Astrocyte of the cerebellum (primary cell): ENCODE results near the gene UBAP1L.

Experiments used
- DNase-seq: peaks from one replicate; pipeline ENCODE4 v3.0.0-alpha.2; 2011; ENCODE audit warnings: low read depth
- H3K4me3 ChIP-seq: 2 replicates; pipeline ENCODE4 v1.5.1; 2011; ENCODE audit warnings: mild to moderate bottlenecking, low read depth, low read length, moderate library complexity
- in situ Hi-C: cut with HindIII; loops from 2 replicates; pipeline ENCODE4 v1.10.0; 2017; ENCODE audit warnings: low sequenced_read_pairs
- TF ChIP-seq, protein P1 (sequence below): IDR thresholded peaks from 2 replicates; pipeline ENCODE4 v1.5.1; 2012; ENCODE audit warnings: low read length, low read depth, moderate library complexity, mild to moderate bottlenecking; ENCODE audit errors: missing control alignments

Gene UBAP1L

DNA sequence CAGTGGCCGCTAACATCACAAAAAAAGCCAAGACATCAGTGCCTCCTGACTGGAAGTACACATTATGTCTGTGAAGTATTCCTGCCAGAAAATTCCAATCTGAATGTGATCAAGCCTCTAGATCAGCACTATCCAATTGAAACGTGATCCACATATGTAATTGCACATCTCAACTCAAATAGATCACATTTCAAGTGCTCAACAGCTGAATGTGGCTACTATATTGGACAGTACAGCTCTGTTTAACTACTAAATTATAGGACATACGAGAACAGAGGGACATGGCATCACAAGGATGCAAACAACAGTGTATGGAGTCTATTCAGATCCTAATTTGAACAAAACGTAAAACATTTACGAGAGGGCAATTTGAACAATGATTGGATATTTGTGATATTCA, 542 bp upstream of the UBAP1L start:
- no peak for DNase-seq
- in situ Hi-C loops = no loop called here
- no peak overlapping the region for H3K4me3 ChIP-seq
- TF ChIP-seq, protein P1, sequence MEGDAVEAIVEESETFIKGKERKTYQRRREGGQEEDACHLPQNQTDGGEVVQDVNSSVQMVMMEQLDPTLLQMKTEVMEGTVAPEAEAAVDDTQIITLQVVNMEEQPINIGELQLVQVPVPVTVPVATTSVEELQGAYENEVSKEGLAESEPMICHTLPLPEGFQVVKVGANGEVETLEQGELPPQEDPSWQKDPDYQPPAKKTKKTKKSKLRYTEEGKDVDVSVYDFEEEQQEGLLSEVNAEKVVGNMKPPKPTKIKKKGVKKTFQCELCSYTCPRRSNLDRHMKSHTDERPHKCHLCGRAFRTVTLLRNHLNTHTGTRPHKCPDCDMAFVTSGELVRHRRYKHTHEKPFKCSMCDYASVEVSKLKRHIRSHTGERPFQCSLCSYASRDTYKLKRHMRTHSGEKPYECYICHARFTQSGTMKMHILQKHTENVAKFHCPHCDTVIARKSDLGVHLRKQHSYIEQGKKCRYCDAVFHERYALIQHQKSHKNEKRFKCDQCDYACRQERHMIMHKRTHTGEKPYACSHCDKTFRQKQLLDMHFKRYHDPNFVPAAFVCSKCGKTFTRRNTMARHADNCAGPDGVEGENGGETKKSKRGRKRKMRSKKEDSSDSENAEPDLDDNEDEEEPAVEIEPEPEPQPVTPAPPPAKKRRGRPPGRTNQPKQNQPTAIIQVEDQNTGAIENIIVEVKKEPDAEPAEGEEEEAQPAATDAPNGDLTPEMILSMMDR = no peak

DNA sequence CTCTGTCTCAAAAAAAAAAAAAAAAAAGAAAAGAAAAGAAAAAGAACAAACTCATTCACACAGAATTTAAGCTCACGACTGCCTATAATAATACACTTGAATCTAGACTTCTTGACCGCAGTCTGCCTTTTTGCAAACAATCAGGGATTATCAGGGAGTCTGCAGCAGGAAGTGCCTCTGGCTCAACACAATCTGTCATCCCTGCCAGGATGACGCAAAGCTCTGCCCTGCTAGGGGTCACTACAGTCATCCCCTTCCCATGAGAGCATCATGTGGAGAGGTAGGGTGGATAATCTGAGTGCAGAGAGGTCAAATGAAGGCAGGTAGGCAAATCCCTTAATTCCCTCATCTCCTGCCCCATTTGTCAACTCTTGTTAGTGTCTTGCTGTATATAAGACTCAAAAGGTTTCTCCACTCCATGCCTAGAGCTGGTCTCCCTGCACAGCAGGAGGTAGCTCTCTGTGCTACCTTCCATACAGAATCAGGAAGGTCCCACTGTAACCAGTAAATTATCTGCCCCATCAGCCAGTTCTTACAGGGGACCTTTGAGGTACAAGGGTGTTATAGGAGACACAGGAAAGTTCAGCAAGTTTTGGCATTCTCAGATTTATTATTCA, 4.2 kb downstream of the UBAP1L start:
- in situ Hi-C loops = no loop called here
- H3K4me3 ChIP-seq = no peak overlapping the region
- TF ChIP-seq, protein P1 = no peak
- no peak for DNase-seq

DNA sequence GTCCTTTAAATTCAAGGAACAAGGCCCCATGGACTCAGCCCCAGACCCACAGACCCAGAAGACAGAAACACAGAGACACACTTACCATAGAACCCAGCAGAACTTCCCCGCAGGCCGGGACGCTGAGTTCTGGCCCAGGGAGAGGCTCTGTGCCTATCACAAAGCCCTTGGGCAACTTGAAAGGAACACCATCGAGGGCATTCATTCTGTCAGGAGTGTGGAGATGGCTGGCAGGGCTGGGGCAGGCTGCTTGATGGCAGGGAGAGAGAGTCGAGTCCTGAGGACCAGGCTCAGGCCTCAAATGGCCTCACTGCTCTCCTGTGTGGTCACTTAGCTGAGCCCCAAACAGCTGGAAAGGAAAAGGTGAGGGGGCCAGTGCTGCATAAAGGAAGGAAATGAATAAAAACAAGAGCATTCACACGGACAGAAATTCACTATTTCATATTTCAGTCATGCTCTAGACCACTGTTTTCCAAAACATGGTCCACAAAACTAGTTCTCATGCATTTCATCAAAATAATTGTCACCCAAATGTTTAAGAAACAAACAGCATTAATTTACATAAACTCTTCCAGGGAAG, 8.9 kb downstream of the UBAP1L start:
- TF ChIP-seq, protein P1 = no peak
- DNase-seq = no peak
- no peak overlapping the region for H3K4me3 ChIP-seq
- in situ Hi-C loops = no loop called here

DNA sequence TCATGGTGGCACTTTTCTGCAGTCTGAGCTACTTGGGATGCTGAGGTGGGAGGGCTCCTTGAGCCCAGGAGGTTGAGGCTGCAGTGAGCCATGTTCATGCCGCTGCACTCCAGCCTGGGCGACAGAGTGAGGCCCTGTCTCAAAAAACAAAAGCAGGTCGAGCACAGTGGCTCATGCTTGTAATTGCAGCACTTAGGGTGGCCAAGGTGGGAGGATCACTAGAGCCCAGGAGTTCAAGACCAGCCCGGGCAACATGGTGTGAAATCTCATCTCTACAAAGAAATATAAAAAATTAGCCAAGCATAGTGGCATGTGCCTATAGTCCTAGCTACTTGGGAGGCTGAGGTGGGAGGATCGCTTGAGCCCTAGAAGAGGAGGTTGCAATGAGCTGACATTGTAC, 10.0 kb downstream of the UBAP1L start:
- TF ChIP-seq, protein P1 = no peak
- in situ Hi-C loops = no loop called here
- DNase-seq = no peak
- H3K4me3 ChIP-seq = no peak overlapping the region

DNA sequence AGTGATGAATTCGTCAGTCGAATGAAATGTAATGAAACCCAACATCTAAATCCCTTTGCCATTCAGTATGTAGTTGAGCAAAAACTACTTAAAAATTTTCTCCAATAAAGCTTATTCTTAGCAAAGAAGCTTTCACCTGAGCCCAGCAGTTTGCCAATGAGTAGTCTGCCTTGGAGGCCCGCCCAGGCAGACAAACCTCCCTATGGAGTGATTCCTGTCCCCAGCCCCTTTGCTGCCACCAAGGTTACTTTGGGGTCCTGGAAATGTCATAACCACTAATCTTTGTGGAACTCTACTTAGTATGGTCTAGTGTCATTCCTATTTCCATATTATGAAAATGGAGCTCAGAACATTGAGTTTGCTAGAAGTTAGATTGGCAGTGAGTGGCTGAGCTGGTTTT, 12.1 kb downstream of the UBAP1L start:
- no peak for DNase-seq
- no peak overlapping the region for H3K4me3 ChIP-seq
- TF ChIP-seq, protein P1 = no peak
- in situ Hi-C loops = loop anchor here (5.0 kb wide), 1 partner anchor 59 kb away; no protein-coding TSS in a partner anchor

DNA sequence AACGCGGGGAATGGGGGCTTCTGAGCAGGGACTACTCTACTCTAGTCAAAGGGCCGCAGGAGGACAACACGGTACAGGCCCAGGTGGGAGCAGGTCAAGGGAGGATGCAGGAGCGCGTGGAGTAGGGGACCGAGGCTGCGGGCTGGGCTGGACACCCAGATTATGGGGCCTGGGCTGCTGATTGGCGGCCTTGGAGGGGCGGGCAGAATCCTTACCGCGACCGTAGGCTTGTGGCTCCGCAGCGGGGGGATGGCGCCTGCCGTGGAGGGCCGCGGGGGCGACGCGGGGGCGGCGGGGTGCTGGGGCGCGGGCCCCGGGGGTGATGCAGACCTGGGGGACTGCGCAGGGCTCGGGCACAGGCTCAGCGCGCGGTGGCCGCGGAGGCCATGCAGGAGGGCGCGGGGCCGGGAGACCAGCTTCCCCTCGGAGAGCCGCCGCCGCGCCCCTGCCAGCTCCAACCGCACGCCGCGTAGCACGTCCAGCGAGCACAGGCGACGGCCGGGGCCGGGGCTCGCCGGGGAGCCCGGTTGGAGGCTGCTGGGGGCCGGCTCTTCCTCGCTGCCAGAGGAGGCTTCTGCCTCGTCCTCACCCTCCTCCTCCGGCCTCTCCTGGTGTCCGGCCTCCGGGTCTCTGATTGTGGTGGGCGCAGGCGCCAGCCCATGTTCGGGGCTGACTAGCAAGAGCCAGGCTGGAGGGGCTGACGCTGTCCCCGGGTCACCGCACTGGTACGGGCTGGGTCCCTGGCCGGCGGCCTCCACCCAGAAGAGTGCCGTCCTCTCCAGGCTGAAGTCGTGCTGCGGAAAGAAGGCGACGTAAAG, 12.9 kb downstream of the UBAP1L start:
- no peak overlapping the region for H3K4me3 ChIP-seq
- no peak for DNase-seq
- TF ChIP-seq, protein P1 = no peak
- in situ Hi-C loops = loop anchor here (5.0 kb wide), 1 partner anchor 60 kb away; no protein-coding TSS in a partner anchor
